Measurements from ENCODE around the gene DIP2C.

Gene DIP2C

GRCh38 chr10:476455-476780, 213.1 kb downstream of the DIP2C start:
- no peak for TF ChIP-seq ZFX (IDR thresholded peaks at IDR 0.05)
- no peak for TF ChIP-seq CTCF (conservative IDR thresholded peaks at IDR 0.05)
- no peak overlapping the region for H3K27ac ChIP-seq

- no peak for TF ChIP-seq CTCF (conservative IDR thresholded peaks at IDR 0.05)
- TF ChIP-seq ZFX (IDR thresholded peaks at IDR 0.05): no peak
- no peak overlapping the region for H3K27ac ChIP-seq
These were observed 213.6 kb downstream of the DIP2C start for GRCh38 chr10:475709-476454.

GRCh38 chr10:474946-475345, 214.5 kb downstream of the DIP2C start:
- no peak overlapping the region for H3K27ac ChIP-seq
- TF ChIP-seq ZFX (IDR thresholded peaks at IDR 0.05): no peak
- no peak for TF ChIP-seq CTCF (conservative IDR thresholded peaks at IDR 0.05)

- no peak for TF ChIP-seq ZFX (IDR thresholded peaks at IDR 0.05)
- no peak for TF ChIP-seq CTCF (conservative IDR thresholded peaks at IDR 0.05)
- H3K27ac ChIP-seq: no peak overlapping the region
These were observed 215.1 kb downstream of the DIP2C start for GRCh38 chr10:474406-474805.

- no peak overlapping the region for H3K27ac ChIP-seq
- TF ChIP-seq ZFX (IDR thresholded peaks at IDR 0.05) (no peak), CTCF (conservative IDR thresholded peaks at IDR 0.05) (no peak)
These were observed 217.1 kb downstream of the DIP2C start for GRCh38 chr10:472241-472910.

GRCh38 chr10:470339-471003, 219.0 kb downstream of the DIP2C start:
- no peak overlapping the region for H3K27ac ChIP-seq
- TF ChIP-seq ZFX (IDR thresholded peaks at IDR 0.05) (no peak), CTCF (conservative IDR thresholded peaks at IDR 0.05) (no peak)

GRCh38 chr10:469947-470338, 219.5 kb downstream of the DIP2C start:
- no peak overlapping the region for H3K27ac ChIP-seq
- TF ChIP-seq ZFX (IDR thresholded peaks at IDR 0.05) (no peak), CTCF (conservative IDR thresholded peaks at IDR 0.05) (no peak)
